Activated T-cell treated with anti-CD3 and anti-CD28 coated beads, Interleukin-2, amount 50 U/mL, for 24 hours (primary cell): ENCODE results near the gene FOXL1.

Experiments used
- DNase-seq: peaks from one replicate; pipeline ENCODE4 v3.0.0-alpha.2; 2020
- H3K27ac Mint-ChIP-seq: 2 replicates; pipeline ENCODE4 v1.8.0; 2020; ENCODE audit warnings: mild to moderate bottlenecking, mixed read lengths
- H3K27me3 Mint-ChIP-seq: 2 replicates; pipeline ENCODE4 v1.8.0; 2020; ENCODE audit warnings: mixed read lengths
- H3K36me3 Mint-ChIP-seq: 2 replicates; pipeline ENCODE4 v1.8.0; 2020; ENCODE audit warnings: low read depth, mixed read lengths
- H3K4me1 Mint-ChIP-seq: 2 replicates; pipeline ENCODE4 v1.8.0; 2020; ENCODE audit warnings: low read depth, mixed read lengths
- H3K4me3 Mint-ChIP-seq: 2 replicates; pipeline ENCODE4 v1.8.0; 2020; ENCODE audit warnings: mild to moderate bottlenecking, moderate library complexity, mixed read lengths
- H3K9me3 Mint-ChIP-seq: 2 replicates; pipeline ENCODE4 v1.8.0; 2020; ENCODE audit warnings: mixed read lengths

The FOXL1 gene

DNA sequence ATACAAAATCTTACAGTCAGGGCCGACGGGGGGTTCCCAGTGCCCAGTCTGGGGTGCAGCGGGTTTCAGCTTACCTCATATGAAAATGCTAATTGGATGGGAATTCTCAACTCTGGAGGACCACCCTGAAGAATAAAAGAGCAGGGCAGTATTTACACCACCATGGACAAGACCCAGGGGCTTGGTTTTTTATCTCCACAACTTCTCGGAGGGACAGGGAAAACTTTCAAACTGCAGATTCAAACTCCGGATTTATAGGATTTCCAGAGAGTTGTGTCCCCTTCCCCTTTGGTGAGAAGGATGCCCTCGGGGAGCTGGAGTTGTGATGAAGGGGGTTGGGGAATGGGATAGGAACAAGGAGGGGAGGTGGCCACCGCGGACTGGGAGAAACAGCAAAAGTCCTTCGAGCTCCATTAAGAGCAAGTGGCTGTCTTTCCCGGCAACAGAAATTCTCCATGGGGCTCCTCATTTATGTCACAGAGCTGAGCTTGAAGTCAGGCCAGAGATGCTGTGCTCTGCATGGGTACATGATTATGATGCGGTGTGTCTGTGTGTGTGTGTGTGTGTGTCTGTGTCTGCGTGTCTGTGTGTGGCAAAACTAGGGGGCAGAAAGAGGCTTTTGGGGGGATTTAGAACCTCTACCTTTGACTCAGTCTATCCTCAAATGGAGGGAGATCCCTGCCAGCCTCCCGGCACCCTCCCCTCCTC lies 15.7 kb downstream of the FOXL1 start:
- Mint-ChIP-seq H3K36me3 (no peaks in the 10 kb centered on the region), H3K4me3 (no peak overlapping the region), H3K27me3 (peaks cover 63% of the 10 kb centered on the region), H3K9me3 (no peaks in the 10 kb centered on the region), H3K27ac (no peak overlapping the region), H3K4me1 (peaks cover 5% of the 10 kb centered on the region)
- DNase-seq = no peak

GRCh38 chr16:86594721-86595120 lies 16.4 kb downstream of the FOXL1 start:
- Mint-ChIP-seq H3K4me1 (peaks cover 7% of the 10 kb centered on the region), H3K36me3 (no peaks in the 10 kb centered on the region), H3K9me3 (no peaks in the 10 kb centered on the region), H3K27ac (no peak overlapping the region), H3K4me3 (no peak overlapping the region), H3K27me3 (peaks cover 62% of the 10 kb centered on the region)
- no peak for DNase-seq

DNA sequence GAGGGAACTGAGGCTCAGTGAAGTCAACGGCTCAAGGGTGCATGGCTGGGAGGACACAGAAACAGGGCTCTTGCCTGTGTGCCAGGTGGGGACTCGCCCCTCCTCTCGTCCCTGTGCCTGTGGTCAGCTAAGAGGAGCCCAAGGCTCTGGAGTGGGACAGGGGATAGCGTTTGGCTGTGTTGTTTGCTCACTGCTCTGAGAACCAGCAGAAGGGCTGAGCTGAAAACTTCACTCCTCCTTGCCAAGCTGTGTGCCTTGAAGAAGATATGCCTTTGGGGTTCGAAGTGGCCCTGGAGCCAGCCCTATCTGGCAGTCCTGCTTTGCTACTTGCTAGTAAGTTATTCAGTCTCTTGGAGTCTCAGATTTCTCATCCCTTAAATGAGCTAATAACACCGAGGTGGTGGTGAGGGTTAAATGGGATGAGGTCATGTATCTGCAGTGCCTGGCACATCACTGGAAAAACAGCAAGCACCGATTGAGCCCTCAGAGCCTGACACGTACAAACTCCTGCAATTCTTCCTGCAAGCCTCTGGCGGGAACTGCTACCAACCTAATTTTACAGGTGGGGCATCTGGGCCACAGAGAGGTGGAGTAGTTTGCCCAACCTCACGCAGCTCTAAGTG lies 17.7 kb downstream of the FOXL1 start:
- Mint-ChIP-seq H3K27ac (no peak overlapping the region), H3K4me3 (no peak overlapping the region), H3K36me3 (no peaks in the 10 kb centered on the region), H3K4me1 (peaks cover 7% of the 10 kb centered on the region), H3K27me3 (peaks cover 71% of the 10 kb centered on the region), H3K9me3 (no peaks in the 10 kb centered on the region)
- no peak for DNase-seq

DNA sequence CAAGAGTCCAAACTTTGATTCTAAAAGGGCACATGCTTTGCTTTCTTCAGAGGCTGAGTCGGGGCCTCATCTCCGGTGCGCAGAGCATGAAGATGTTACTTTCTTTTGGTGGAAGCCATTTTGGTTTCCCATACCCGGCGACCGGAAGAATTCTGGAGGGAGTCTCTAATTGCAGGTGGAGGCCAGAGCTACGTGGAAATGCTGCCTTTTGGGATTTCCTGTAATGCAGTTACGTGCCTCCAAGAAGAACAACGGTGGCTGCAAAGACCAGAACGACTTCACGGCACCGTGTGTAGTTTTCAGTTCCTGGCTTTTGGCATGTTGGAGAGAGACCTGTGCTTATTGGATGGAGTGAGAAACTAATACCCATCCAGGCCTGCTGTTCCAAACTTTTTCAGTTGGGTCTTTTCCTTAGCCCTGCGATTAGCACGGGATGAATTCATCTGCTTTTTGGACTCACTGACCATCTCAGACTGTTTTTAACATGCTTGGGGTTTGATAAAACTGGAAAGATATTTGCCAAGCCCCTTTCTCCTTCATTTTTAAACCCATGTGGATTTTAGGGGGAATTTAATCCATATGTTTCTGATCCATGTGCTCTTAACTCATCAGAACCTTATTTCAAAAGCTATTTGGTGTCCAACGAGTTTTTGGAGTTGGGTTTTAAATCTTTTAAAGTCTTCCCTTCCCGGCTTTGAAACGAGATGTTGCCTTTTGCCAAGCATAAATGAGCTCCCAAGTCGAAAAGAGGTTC lies 19.0 kb downstream of the FOXL1 start:
- Mint-ChIP-seq H3K36me3 (no peaks in the 10 kb centered on the region), H3K27me3 (peaks cover 67% of the 10 kb centered on the region), H3K27ac (no peak overlapping the region), H3K9me3 (no peaks in the 10 kb centered on the region), H3K4me3 (no peak overlapping the region), H3K4me1 (peaks cover 7% of the 10 kb centered on the region)
- no peak for DNase-seq

GRCh38 chr16:86597880-86598606 lies 19.7 kb downstream of the FOXL1 start:
- no peak for DNase-seq
- Mint-ChIP-seq H3K4me3 (no peak overlapping the region), H3K27me3 (peaks cover 70% of the 10 kb centered on the region), H3K27ac (no peak overlapping the region), H3K36me3 (no peaks in the 10 kb centered on the region), H3K4me1 (peaks cover 7% of the 10 kb centered on the region), H3K9me3 (no peaks in the 10 kb centered on the region)

DNA sequence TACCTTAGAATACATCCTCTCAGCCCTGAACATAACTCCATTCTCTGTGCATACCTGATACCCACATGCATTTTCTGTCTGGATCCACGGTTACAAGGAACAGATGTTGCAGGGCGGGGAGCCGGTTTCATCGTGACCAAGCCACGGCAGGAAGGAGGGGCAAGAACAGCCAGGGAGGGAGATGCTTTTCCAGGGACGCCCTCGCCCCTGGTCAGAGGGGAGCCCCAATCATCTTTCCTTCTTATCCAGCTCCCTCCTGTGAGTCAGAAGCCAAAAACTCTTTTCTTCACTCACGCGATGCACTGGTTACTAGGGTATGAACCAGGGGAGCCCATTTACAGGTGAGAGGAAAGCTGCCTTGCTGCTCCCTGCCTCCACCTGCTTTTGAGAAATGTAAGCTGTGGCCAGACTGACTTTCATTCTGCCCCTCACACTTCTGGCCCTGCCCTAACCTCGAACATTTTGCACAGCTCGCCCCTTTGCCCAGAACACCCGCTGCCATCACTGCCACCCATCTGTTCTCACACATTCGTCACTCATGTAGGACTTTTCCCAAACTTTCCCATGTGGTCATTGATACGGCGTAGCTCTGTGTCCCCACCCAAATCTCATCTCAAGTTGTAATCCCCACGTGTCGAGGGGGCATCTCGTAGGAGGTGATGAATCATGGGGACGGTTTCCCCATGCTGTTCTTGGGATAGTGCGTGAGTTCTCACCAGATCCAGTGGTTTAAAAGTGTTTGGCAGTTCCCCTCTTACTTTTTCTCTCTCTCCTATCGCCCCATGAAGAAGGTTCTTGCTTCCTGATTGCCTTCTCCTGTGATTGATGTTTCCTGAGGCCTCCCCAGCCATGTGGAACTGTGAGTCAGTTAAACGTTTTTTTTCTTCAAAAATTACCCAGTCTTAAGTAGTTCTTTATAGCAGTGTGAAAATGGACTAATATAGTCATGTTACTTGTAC lies 20.5 kb downstream of the FOXL1 start:
- peaks cover 4% of the 10 kb centered on the region for H3K4me1 Mint-ChIP-seq
- DNase-seq = no peak
- no peaks in the 10 kb centered on the region for H3K9me3 Mint-ChIP-seq
- no peak overlapping the region for H3K27ac Mint-ChIP-seq
- no peaks in the 10 kb centered on the region for H3K36me3 Mint-ChIP-seq
- H3K4me3 Mint-ChIP-seq = no peak overlapping the region
- H3K27me3 Mint-ChIP-seq = peaks cover 62% of the 10 kb centered on the region

GRCh38 chr16:86601356-86601755 lies 23.0 kb downstream of the FOXL1 start:
- Mint-ChIP-seq H3K27me3 (peaks cover 54% of the 10 kb centered on the region), H3K4me1 (peaks cover 16% of the 10 kb centered on the region), H3K9me3 (no peaks in the 10 kb centered on the region), H3K36me3 (no peaks in the 10 kb centered on the region), H3K27ac (no peak overlapping the region), H3K4me3 (no peak overlapping the region)
- DNase-seq = no peak

- Mint-ChIP-seq H3K4me3 (no peak overlapping the region), H3K27me3 (peaks cover 56% of the 10 kb centered on the region)
- DNase-seq = no peak
Measured at GRCh38 chr16:86602521-86602920, 24.2 kb downstream of the FOXL1 start.

GRCh38 chr16:86604436-86605193 lies 26.3 kb downstream of the FOXL1 start:
- H3K36me3 Mint-ChIP-seq = no peaks in the 10 kb centered on the region
- no peaks in the 10 kb centered on the region for H3K9me3 Mint-ChIP-seq
- peaks cover 12% of the 10 kb centered on the region for H3K4me1 Mint-ChIP-seq
- H3K27me3 Mint-ChIP-seq = peaks cover 41% of the 10 kb centered on the region
- peak overlapping the region; percentile 31 for H3K27ac Mint-ChIP-seq
- peak; percentile 49 for DNase-seq
- H3K4me3 Mint-ChIP-seq = peak overlapping the region; percentile 73

More at GRCh38 chr16:86602521-86602920, 24.2 kb downstream of the FOXL1 start:
- H3K27ac Mint-ChIP-seq = no peak overlapping the region
- H3K9me3 Mint-ChIP-seq = no peaks in the 10 kb centered on the region
- H3K36me3 Mint-ChIP-seq = no peaks in the 10 kb centered on the region
- peaks cover 16% of the 10 kb centered on the region for H3K4me1 Mint-ChIP-seq

DNA sequence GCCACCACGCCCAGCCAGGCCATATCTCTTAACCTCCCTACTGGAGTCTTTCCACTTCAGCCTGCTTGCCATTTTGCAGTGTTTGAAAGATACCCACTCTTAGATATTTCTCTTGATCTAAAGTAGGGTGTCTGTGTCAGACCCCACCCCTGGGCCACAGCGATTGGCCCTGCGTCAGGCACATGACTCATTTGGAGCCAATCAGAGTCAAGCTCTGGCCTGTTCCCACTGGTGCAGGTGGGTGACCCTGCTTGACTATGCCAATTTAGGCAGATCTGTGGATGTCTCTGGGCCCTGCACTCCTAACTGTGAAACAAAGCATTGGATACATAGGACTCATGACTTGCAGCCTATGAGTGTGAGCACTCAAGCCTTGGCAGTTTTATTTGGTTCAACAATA lies 27.6 kb downstream of the FOXL1 start:
- Mint-ChIP-seq H3K9me3 (no peaks in the 10 kb centered on the region), H3K27me3 (peaks cover 36% of the 10 kb centered on the region), H3K36me3 (no peaks in the 10 kb centered on the region), H3K27ac (no peak overlapping the region), H3K4me3 (no peak overlapping the region), H3K4me1 (peaks cover 12% of the 10 kb centered on the region)
- DNase-seq = no peak

- Mint-ChIP-seq H3K36me3 (no peaks in the 10 kb centered on the region), H3K27ac (no peak overlapping the region), H3K27me3 (peaks cover 33% of the 10 kb centered on the region), H3K9me3 (no peaks in the 10 kb centered on the region), H3K4me3 (no peak overlapping the region), H3K4me1 (peaks cover 12% of the 10 kb centered on the region)
- no peak for DNase-seq
Measured at GRCh38 chr16:86608301-86608747, 30.0 kb downstream of the FOXL1 start.

DNA sequence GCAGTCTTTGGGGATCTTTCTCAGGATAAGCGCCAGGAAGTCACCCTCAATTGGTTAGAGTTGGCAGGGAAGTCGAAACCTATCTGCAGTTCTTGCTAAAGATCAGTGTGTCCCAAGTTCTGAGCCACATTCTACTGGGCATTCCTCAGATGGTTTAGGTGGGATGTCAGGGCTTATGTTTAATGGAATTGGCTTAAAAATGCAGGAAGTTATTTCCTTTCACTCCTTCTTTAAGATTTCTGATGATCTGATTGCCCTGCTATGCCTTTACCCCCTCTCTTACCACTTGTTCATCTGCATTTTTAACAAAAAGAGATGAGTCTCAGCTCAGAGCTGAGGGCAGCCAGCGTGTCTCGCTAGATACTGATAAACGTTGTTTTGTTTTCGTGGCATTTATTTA lies 30.8 kb downstream of the FOXL1 start:
- Mint-ChIP-seq H3K4me3 (no peak overlapping the region), H3K27ac (no peak overlapping the region), H3K4me1 (peaks cover 11% of the 10 kb centered on the region), H3K36me3 (no peaks in the 10 kb centered on the region), H3K9me3 (no peaks in the 10 kb centered on the region), H3K27me3 (peaks cover 31% of the 10 kb centered on the region)
- no peak for DNase-seq

DNA sequence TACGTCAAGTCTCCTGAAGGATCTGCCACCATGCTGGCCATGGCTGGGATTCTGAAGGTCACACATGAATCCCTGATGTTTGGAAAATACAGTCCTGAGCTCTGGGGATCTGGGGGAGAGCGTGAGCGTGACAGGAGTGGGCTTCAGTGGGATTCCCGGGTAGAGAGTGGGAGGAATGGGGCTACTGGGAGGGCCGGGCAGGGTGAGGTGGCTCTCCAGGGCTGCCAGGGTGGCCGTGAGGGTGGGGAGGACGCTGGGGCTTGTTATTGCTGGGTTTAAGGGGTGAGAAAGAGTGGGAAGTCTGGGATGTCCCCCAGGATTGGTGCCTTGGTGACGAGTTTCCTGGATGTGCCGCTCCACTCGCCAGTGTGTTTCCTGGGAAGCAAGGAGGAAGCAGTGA lies 31.3 kb downstream of the FOXL1 start:
- Mint-ChIP-seq H3K36me3 (no peaks in the 10 kb centered on the region), H3K9me3 (no peaks in the 10 kb centered on the region), H3K4me3 (no peak overlapping the region), H3K4me1 (peaks cover 7% of the 10 kb centered on the region), H3K27ac (no peak overlapping the region), H3K27me3 (peaks cover 28% of the 10 kb centered on the region)
- DNase-seq = no peak
